ENCODE results near the gene KLHDC9.
"Not testable (repeated sequence)": the region's sequence is repeated elsewhere in the genome, so short reads cannot be mapped to it uniquely, and the experiment has no call there.

Gene KLHDC9

DNA sequence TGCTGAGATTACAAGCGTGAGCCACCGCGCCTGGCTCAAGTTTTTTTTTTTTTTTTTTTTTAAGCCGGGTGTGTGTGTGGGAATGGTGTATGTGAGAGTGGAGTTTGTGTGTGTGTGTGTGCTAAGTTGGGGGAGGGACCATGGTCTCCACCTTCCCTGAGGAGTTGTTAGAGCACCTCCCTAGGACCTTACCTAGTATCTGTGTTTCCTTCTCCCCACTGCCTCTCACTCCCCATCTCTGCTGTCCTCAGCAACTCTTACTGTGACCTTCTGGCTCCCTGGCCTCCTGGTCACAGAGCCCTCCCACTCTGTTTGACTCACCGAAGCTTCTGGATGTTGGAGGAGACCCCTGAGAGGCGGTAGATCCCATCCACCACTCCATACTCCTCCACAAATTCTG lies 38.9 kb upstream of the KLHDC9 start:
- no peak overlapping the region for H3K4me3 ChIP-seq (replicated peaks; ENCODE audit: insufficient read depth, low read length)
- no peak overlapping the region for H3K27ac ChIP-seq (replicated peaks)
- TF ChIP-seq, protein P1, sequence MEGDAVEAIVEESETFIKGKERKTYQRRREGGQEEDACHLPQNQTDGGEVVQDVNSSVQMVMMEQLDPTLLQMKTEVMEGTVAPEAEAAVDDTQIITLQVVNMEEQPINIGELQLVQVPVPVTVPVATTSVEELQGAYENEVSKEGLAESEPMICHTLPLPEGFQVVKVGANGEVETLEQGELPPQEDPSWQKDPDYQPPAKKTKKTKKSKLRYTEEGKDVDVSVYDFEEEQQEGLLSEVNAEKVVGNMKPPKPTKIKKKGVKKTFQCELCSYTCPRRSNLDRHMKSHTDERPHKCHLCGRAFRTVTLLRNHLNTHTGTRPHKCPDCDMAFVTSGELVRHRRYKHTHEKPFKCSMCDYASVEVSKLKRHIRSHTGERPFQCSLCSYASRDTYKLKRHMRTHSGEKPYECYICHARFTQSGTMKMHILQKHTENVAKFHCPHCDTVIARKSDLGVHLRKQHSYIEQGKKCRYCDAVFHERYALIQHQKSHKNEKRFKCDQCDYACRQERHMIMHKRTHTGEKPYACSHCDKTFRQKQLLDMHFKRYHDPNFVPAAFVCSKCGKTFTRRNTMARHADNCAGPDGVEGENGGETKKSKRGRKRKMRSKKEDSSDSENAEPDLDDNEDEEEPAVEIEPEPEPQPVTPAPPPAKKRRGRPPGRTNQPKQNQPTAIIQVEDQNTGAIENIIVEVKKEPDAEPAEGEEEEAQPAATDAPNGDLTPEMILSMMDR (IDR thresholded peaks at IDR 0.05; ENCODE audit: insufficient read depth, low read length): no peak
- TF ChIP-seq SPI1 (IDR thresholded peaks at IDR 0.05; ENCODE audit: borderline replicate concordance, low read depth) (no peak), POLR2AphosphoS5 (IDR thresholded peaks at IDR 0.05; ENCODE audit: low read depth) (no peak), GABPA (IDR thresholded peaks at IDR 0.05; ENCODE audit: low read depth) (no peak), REST (IDR thresholded peaks at IDR 0.05; ENCODE audit: insufficient replicate concordance, low read depth) (no peak)
- DNase-seq (ENCODE audit: low read depth in 1 of 2, low spot score in 1 of 2): no peak
- no peaks in the 10 kb centered on the region for H3K27me3 ChIP-seq (ENCODE audit: insufficient read depth, poor library complexity, severe bottlenecking)

GRCh38 chr1:161061419-161061818 lies 36.7 kb upstream of the KLHDC9 start:
- DNase-seq (ENCODE audit: low read depth in 1 of 2, low spot score in 1 of 2): no peak
- TF ChIP-seq SPI1 (IDR thresholded peaks at IDR 0.05; ENCODE audit: borderline replicate concordance, low read depth): no peak
- TF ChIP-seq REST (IDR thresholded peaks at IDR 0.05; ENCODE audit: insufficient replicate concordance, low read depth): no peak
- no peak for TF ChIP-seq POLR2AphosphoS5 (IDR thresholded peaks at IDR 0.05; ENCODE audit: low read depth)
- TF ChIP-seq, protein P1 (IDR thresholded peaks at IDR 0.05; ENCODE audit: insufficient read depth, low read length): no peak
- TF ChIP-seq GABPA (IDR thresholded peaks at IDR 0.05; ENCODE audit: low read depth): no peak

DNA sequence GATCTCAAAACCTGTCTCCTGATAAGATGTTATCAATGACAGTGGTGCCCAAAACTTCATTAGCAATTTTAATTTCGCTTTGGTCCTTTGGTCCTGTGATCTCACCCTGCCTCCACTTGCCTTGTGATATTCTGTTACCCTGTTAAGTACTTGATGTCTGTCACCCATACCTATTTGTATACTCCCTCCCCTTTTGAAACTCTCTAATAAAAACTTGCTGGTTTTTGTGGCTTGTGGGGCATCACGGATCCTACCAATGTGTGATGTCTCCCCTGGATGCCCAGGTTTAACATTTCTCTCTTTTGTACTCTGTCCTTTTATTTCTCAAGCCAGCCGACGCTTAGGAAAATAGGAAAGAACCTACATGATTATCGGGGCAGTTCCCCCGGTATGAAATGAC lies 34.2 kb upstream of the KLHDC9 start:
- not testable (repeated sequence) for H3K4me3 ChIP-seq (replicated peaks; ENCODE audit: insufficient read depth, low read length)

More at GRCh38 chr1:161061419-161061818, 36.7 kb upstream of the KLHDC9 start:
- Histone ChIP-seq H3K27ac (replicated peaks) (no peak overlapping the region), H3K27me3 (ENCODE audit: insufficient read depth, poor library complexity, severe bottlenecking) (no peaks in the 10 kb centered on the region), H3K4me3 (replicated peaks; ENCODE audit: insufficient read depth, low read length) (no peak overlapping the region)

GRCh38 chr1:161065681-161066080 lies 32.5 kb upstream of the KLHDC9 start:
- not testable (repeated sequence) for H3K4me3 ChIP-seq (replicated peaks; ENCODE audit: insufficient read depth, low read length)

More for the DNA sequence above, 34.2 kb upstream of the KLHDC9 start:
- not testable (repeated sequence) for DNase-seq (ENCODE audit: low read depth in 1 of 2, low spot score in 1 of 2); H3K27me3 ChIP-seq (ENCODE audit: insufficient read depth, poor library complexity, severe bottlenecking); H3K27ac ChIP-seq (replicated peaks)

DNA sequence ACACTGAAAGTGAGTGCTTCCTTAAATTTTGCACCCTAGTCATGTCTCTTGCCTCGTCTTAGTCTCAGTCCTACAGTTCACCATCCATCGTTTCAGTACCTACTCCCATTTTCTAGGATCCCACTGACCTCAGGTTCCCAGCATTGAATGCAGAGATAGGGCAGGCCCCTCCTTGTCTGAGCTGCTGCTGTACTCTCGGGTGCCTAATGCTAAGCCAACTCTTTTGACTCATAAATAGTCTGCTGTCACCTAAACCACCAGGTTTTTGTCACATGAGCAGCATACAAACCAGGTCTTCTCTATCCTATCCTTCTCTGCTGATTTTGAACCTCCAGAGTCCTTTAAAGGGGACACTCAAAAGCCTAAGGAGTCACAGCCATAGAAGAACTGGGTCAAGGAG lies 31.5 kb upstream of the KLHDC9 start:
- TF ChIP-seq POLR2AphosphoS5 (IDR thresholded peaks at IDR 0.05; ENCODE audit: low read depth): no peak
- no peak for TF ChIP-seq GABPA (IDR thresholded peaks at IDR 0.05; ENCODE audit: low read depth)
- TF ChIP-seq, protein P1 (IDR thresholded peaks at IDR 0.05; ENCODE audit: insufficient read depth, low read length): no peak
- no peak for TF ChIP-seq SPI1 (IDR thresholded peaks at IDR 0.05; ENCODE audit: borderline replicate concordance, low read depth)
- no peak for TF ChIP-seq REST (IDR thresholded peaks at IDR 0.05; ENCODE audit: insufficient replicate concordance, low read depth)
- no peak overlapping the region for H3K4me3 ChIP-seq (replicated peaks; ENCODE audit: insufficient read depth, low read length)
- no peaks in the 10 kb centered on the region for H3K27me3 ChIP-seq (ENCODE audit: insufficient read depth, poor library complexity, severe bottlenecking)
- no peak overlapping the region for H3K27ac ChIP-seq (replicated peaks)
- DNase-seq (ENCODE audit: low read depth in 1 of 2, low spot score in 1 of 2): no peak

More at GRCh38 chr1:161065681-161066080, 32.5 kb upstream of the KLHDC9 start:
- DNase-seq (ENCODE audit: low read depth in 1 of 2, low spot score in 1 of 2); H3K27ac ChIP-seq (replicated peaks); H3K27me3 ChIP-seq (ENCODE audit: insufficient read depth, poor library complexity, severe bottlenecking): not testable (repeated sequence)

Data from HL-60 (cell line).